Nephron (organoid): ENCODE data around the gene SLC12A3.
"Not testable (repeated sequence)": the region's sequence is repeated elsewhere in the genome, so short reads cannot be mapped to it uniquely, and the experiment has no call there.

Experiments
- H3K27ac Mint-ChIP-seq, 3 experiments: 2 replicates each; pipeline ENCODE4 v1.8.0; 2020; ENCODE audit warnings: mixed read lengths in 3 of 3, mild to moderate bottlenecking in 2 of 3, moderate library complexity in 1 of 3
- H3K27me3 Mint-ChIP-seq: 2 replicates; pipeline ENCODE4 v1.8.0; 2021; ENCODE audit warnings: low read depth, mild to moderate bottlenecking, moderate library complexity, mixed read lengths
- H3K36me3 Mint-ChIP-seq: 2 replicates; pipeline ENCODE4 v1.8.0; 2020; ENCODE audit warnings: low read depth, mixed read lengths
- H3K4me1 Mint-ChIP-seq: 2 replicates; pipeline ENCODE4 v1.8.0; 2020; ENCODE audit warnings: mixed read lengths
- H3K4me3 Mint-ChIP-seq, 3 experiments: 2 replicates each; pipeline ENCODE4 v1.8.0; 2020; ENCODE audit warnings: mild to moderate bottlenecking in 3 of 3, mixed read lengths in 3 of 3, moderate library complexity in 2 of 3
- H3K9me3 Mint-ChIP-seq: 2 replicates; pipeline ENCODE4 v1.8.0; 2020; ENCODE audit warnings: mixed read lengths
- CTCF ChIP-seq, 3 experiments: fragments of 200-600 bp; sonication (generic); IDR thresholded peaks; one replicate each; pipeline ENCODE4 v1.5.0; 2021; ENCODE audit warnings: antibody characterized with exemption in 3 of 3; ENCODE audit not compliant: unreplicated experiment in 3 of 3

Gene SLC12A3

GRCh38 chr16:56933828-56934598 lies 69.0 kb downstream of the SLC12A3 start:
- Mint-ChIP-seq H3K27ac (peak overlapping the region in 2 of 3 experiments; percentile 48 to 62), H3K9me3 (no peaks in the 10 kb centered on the region), H3K27me3 (no peaks in the 10 kb centered on the region), H3K4me3 (peak overlapping the region; percentile 93 to 99 (median 98)), H3K4me1 (peaks cover 58% of the 10 kb centered on the region), H3K36me3 (peaks cover 39% of the 10 kb centered on the region)
- TF ChIP-seq CTCF (IDR thresholded peaks at IDR 0.05; ENCODE audit: unreplicated experiment in 3 of 3): no peak

GRCh38 chr16:56934599-56935145 lies 69.7 kb downstream of the SLC12A3 start:
- not testable (repeated sequence) for H3K27me3 Mint-ChIP-seq, H3K9me3 Mint-ChIP-seq
- Mint-ChIP-seq H3K27ac (peak overlapping the region in 2 of 3 experiments; percentile 56 to 71), H3K4me3 (peak overlapping the region; percentile 93 to 99 (median 98)), H3K4me1 (peaks cover 63% of the 10 kb centered on the region), H3K36me3 (peaks cover 45% of the 10 kb centered on the region)

GRCh38 chr16:56935201-56935600 lies 70.2 kb downstream of the SLC12A3 start:
- TF ChIP-seq CTCF (IDR thresholded peaks at IDR 0.05; ENCODE audit: unreplicated experiment in 3 of 3): no peak
- Mint-ChIP-seq H3K36me3 (peaks cover 51% of the 10 kb centered on the region), H3K9me3 (no peaks in the 10 kb centered on the region), H3K4me1 (peaks cover 63% of the 10 kb centered on the region), H3K27ac (peak overlapping the region in 2 of 3 experiments; percentile 56 to 71), H3K4me3 (peak overlapping the region; percentile 72 to 86 (median 82)), H3K27me3 (no peaks in the 10 kb centered on the region)

- H3K4me3 Mint-ChIP-seq: peak overlapping the region in 2 of 3 experiments; percentile 50 to 69
- H3K27ac Mint-ChIP-seq: peak overlapping the region in 2 of 3 experiments; percentile 17 to 28
- no peaks in the 10 kb centered on the region for H3K27me3 Mint-ChIP-seq
- peaks cover 56% of the 10 kb centered on the region for H3K4me1 Mint-ChIP-seq
- H3K36me3 Mint-ChIP-seq: peaks cover 56% of the 10 kb centered on the region
- H3K9me3 Mint-ChIP-seq: no peaks in the 10 kb centered on the region
- TF ChIP-seq CTCF (IDR thresholded peaks at IDR 0.05; ENCODE audit: unreplicated experiment in 3 of 3): no peak
Measured at GRCh38 chr16:56936491-56936890, 71.5 kb downstream of the SLC12A3 start.

- peaks cover 60% of the 10 kb centered on the region for H3K36me3 Mint-ChIP-seq
- no peak for TF ChIP-seq CTCF (IDR thresholded peaks at IDR 0.05; ENCODE audit: unreplicated experiment in 3 of 3)
- no peaks in the 10 kb centered on the region for H3K9me3 Mint-ChIP-seq
- H3K4me1 Mint-ChIP-seq: peaks cover 56% of the 10 kb centered on the region
- no peaks in the 10 kb centered on the region for H3K27me3 Mint-ChIP-seq
- H3K4me3 Mint-ChIP-seq: peak overlapping the region in 2 of 3 experiments; percentile 1 to 69
- peak overlapping the region in 1 of 3 experiments; percentile 17 for H3K27ac Mint-ChIP-seq
Measured at GRCh38 chr16:56936950-56937349, 71.9 kb downstream of the SLC12A3 start.

GRCh38 chr16:56938664-56939513 lies 73.9 kb downstream of the SLC12A3 start:
- H3K4me1 Mint-ChIP-seq: peaks cover 49% of the 10 kb centered on the region
- H3K36me3 Mint-ChIP-seq: peaks cover 77% of the 10 kb centered on the region
- H3K4me3 Mint-ChIP-seq: peak overlapping the region in 1 of 3 experiments; percentile 13
- H3K27me3 Mint-ChIP-seq: no peaks in the 10 kb centered on the region
- no peaks in the 10 kb centered on the region for H3K9me3 Mint-ChIP-seq
- TF ChIP-seq CTCF (IDR thresholded peaks at IDR 0.05; ENCODE audit: unreplicated experiment in 3 of 3): no peak
- H3K27ac Mint-ChIP-seq: no peak overlapping the region
